Neural progenitor cell (in vitro differentiated cells): Measurements from ENCODE around the gene TIMP3. TPM values are rescaled to one million over a fixed set of nuclear protein-coding genes. Genes with fewer than 3 reads are reported as not detected.

Experiments
- DNase-seq: peaks from one replicate; pipeline ENCODE4 v3.0.0-alpha.2; 2016; ENCODE audit warnings: low spot score
- H2AFZ ChIP-seq: fragments of 200-600 bp; sonication (generic); replicated peaks from 2 replicates; pipeline ENCODE4 v1.6.1; 2016; ENCODE audit warnings: antibody characterized with exemption
- H3F3A ChIP-seq: fragments of 200-600 bp; sonication (generic); 2 replicates; pipeline ENCODE4 v1.6.1; 2016; ENCODE audit warnings: antibody characterized with exemption, low read depth
- H3K27ac ChIP-seq: fragments of 200-600 bp; sonication (generic); 2 replicates; pipeline ENCODE4 v1.5.1; 2016; ENCODE audit warnings: mild to moderate bottlenecking
- H3K27me3 ChIP-seq: fragments of 200-600 bp; sonication (generic); 2 replicates; pipeline ENCODE4 v1.6.1; 2016; ENCODE audit warnings: mild to moderate bottlenecking, moderate library complexity
- H3K36me3 ChIP-seq: fragments of 200-600 bp; sonication (generic); 2 replicates; pipeline ENCODE4 v1.5.1; 2016
- H3K4me1 ChIP-seq: fragments of 200-600 bp; sonication (generic); 2 replicates; pipeline ENCODE4 v1.6.1; 2016; ENCODE audit warnings: mixed run types
- H3K4me2 ChIP-seq: fragments of 200-600 bp; sonication (generic); 2 replicates; pipeline ENCODE4 v1.6.1; 2016
- H3K4me3 ChIP-seq: fragments of 200-600 bp; sonication (generic); 2 replicates; pipeline ENCODE4 v1.5.1; 2016
- H3K79me2 ChIP-seq: fragments of 200-600 bp; sonication (generic); 2 replicates; pipeline ENCODE4 v1.6.1; 2016; ENCODE audit warnings: low read depth
- H3K9ac ChIP-seq: fragments of 200-600 bp; sonication (generic); 2 replicates; pipeline ENCODE4 v1.6.1; 2016
- H3K9me3 ChIP-seq: fragments of 200-600 bp; sonication (generic); 2 replicates; pipeline ENCODE4 v1.5.1; 2016; ENCODE audit warnings: low read depth
- H4K20me1 ChIP-seq: fragments of 200-600 bp; sonication (generic); 2 replicates; pipeline ENCODE4 v1.6.1; 2016; ENCODE audit warnings: low read depth
- H3K27ac Mint-ChIP-seq: 3 replicates; pipeline ENCODE4 v1.8.0; 2021; ENCODE audit warnings: mixed read lengths
- H3K27me3 Mint-ChIP-seq: 2 replicates; pipeline ENCODE4 v1.8.0; 2022; ENCODE audit warnings: low read depth, mild to moderate bottlenecking, inconsistent platforms, moderate library complexity, mixed read lengths; ENCODE audit not compliant: insufficient read depth
- H3K36me3 Mint-ChIP-seq: 3 replicates; pipeline ENCODE4 v1.8.0; 2021; ENCODE audit warnings: mixed read lengths
- H3K4me1 Mint-ChIP-seq: 3 replicates; pipeline ENCODE4 v1.8.0; 2021; ENCODE audit warnings: mixed read lengths
- H3K4me3 Mint-ChIP-seq: 3 replicates; pipeline ENCODE4 v1.8.0; 2021; ENCODE audit warnings: mild to moderate bottlenecking, moderate library complexity, mixed read lengths
- H3K9me3 Mint-ChIP-seq: 3 replicates; pipeline ENCODE4 v1.8.0; 2020; ENCODE audit warnings: mixed read lengths
- EZH2 ChIP-seq: fragments of 200-600 bp; sonication (generic); IDR thresholded peaks from 2 replicates; pipeline ENCODE4 v1.6.1; 2017; ENCODE audit warnings: antibody characterized with exemption, mild to moderate bottlenecking, moderate library complexity
- EZH2phosphoT487 ChIP-seq: fragments of 200-600 bp; sonication (generic); IDR thresholded peaks from 2 replicates; pipeline ENCODE4 v1.6.1; 2017; ENCODE audit warnings: antibody characterized with exemption
- total RNA-seq: library from RNA; depleted of rRNA; stranded (reverse); fragments of >200 nt; gene quantifications from 2 replicates; pipeline ENCODE4 v1.2.3, GENCODE V29; 2015; ENCODE audit warnings: low replicate concordance
- TF ChIP-seq, protein P1 (sequence below): fragments of 200-600 bp; sonication (generic); IDR thresholded peaks from 2 replicates; pipeline ENCODE4 v1.5.1; 2017; ENCODE audit warnings: antibody characterized with exemption, mild to moderate bottlenecking

TIMP3 gene
- total RNA-seq, 1 donor from 2014 or later: 6.3 TPM

GRCh38 chr22:32882774-32883530, 81.4 kb downstream of the TIMP3 start:
- no peaks in the 10 kb centered on the region for H3K36me3 ChIP-seq
- H3K79me2 ChIP-seq: no peaks in the 10 kb centered on the region
- peaks cover 25% of the 10 kb centered on the region for H3K4me1 Mint-ChIP-seq
- DNase-seq: no peak
- H3K9me3 ChIP-seq: no peaks in the 10 kb centered on the region
- TF ChIP-seq, protein P1, sequence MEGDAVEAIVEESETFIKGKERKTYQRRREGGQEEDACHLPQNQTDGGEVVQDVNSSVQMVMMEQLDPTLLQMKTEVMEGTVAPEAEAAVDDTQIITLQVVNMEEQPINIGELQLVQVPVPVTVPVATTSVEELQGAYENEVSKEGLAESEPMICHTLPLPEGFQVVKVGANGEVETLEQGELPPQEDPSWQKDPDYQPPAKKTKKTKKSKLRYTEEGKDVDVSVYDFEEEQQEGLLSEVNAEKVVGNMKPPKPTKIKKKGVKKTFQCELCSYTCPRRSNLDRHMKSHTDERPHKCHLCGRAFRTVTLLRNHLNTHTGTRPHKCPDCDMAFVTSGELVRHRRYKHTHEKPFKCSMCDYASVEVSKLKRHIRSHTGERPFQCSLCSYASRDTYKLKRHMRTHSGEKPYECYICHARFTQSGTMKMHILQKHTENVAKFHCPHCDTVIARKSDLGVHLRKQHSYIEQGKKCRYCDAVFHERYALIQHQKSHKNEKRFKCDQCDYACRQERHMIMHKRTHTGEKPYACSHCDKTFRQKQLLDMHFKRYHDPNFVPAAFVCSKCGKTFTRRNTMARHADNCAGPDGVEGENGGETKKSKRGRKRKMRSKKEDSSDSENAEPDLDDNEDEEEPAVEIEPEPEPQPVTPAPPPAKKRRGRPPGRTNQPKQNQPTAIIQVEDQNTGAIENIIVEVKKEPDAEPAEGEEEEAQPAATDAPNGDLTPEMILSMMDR: no peak
- TF ChIP-seq EZH2phosphoT487 (no peak), EZH2 (no peak)
- no peak overlapping the region for H2AFZ ChIP-seq
- H3K27ac ChIP-seq: no peak overlapping the region
- no peak overlapping the region for H3K9ac ChIP-seq
- no peaks in the 10 kb centered on the region for H3K4me1 ChIP-seq
- H3K4me3 Mint-ChIP-seq: no peak overlapping the region
- H3K27me3 ChIP-seq: no peaks in the 10 kb centered on the region
- H3K36me3 Mint-ChIP-seq: no peaks in the 10 kb centered on the region
- no peaks in the 10 kb centered on the region for H3K9me3 Mint-ChIP-seq
- no peak overlapping the region for H3K4me2 ChIP-seq
- H3K27ac Mint-ChIP-seq: peak overlapping the region; percentile 43
- no peaks in the 10 kb centered on the region for H3F3A ChIP-seq
- peaks cover 3% of the 10 kb centered on the region for H3K27me3 Mint-ChIP-seq
- no peaks in the 10 kb centered on the region for H4K20me1 ChIP-seq
- no peak overlapping the region for H3K4me3 ChIP-seq

- no peaks in the 10 kb centered on the region for H3K27me3 Mint-ChIP-seq
These were observed 85.9 kb downstream of the TIMP3 start for GRCh38 chr22:32887324-32887980.

DNA sequence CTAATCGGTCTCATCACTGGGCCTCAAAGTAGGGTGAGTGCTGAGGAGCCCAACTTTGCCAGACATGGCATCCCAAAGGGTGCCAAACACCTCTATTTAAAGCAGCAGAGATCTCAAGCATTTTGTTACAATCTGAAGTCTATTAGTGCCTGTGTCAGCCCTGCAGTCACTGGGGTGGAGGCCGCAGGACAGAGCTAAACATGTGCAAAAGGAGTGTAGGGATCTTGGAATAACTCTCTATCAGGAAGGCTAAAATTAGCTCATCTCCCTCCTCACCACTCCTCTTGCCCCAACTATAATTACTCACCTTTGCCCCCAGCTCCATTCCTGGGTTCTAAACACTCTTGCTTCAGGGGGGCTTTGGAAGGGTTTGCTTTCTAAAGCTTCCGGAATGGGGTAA, 87.5 kb downstream of the TIMP3 start:
- no peak overlapping the region for H3K27ac Mint-ChIP-seq
- H3K4me1 Mint-ChIP-seq: no peaks in the 10 kb centered on the region
- H3K4me2 ChIP-seq: no peak overlapping the region
- H3K4me3 Mint-ChIP-seq: no peak overlapping the region
- TF ChIP-seq EZH2: no peak
- TF ChIP-seq, protein P1: no peak
- TF ChIP-seq EZH2phosphoT487: no peak
- H3K36me3 ChIP-seq: no peaks in the 10 kb centered on the region
- no peaks in the 10 kb centered on the region for H3K27me3 ChIP-seq
- H3K9ac ChIP-seq: no peak overlapping the region
- no peaks in the 10 kb centered on the region for H3K9me3 ChIP-seq
- H2AFZ ChIP-seq: no peak overlapping the region
- no peaks in the 10 kb centered on the region for H3K27me3 Mint-ChIP-seq
- no peaks in the 10 kb centered on the region for H3K4me1 ChIP-seq
- no peaks in the 10 kb centered on the region for H4K20me1 ChIP-seq
- no peaks in the 10 kb centered on the region for H3K79me2 ChIP-seq
- no peak overlapping the region for H3K27ac ChIP-seq
- no peaks in the 10 kb centered on the region for H3K36me3 Mint-ChIP-seq
- no peak overlapping the region for H3K4me3 ChIP-seq
- no peak for DNase-seq
- H3F3A ChIP-seq: no peaks in the 10 kb centered on the region
- no peaks in the 10 kb centered on the region for H3K9me3 Mint-ChIP-seq

More at GRCh38 chr22:32887324-32887980, 85.9 kb downstream of the TIMP3 start:
- no peak overlapping the region for H3K9ac ChIP-seq
- Mint-ChIP-seq H3K27ac (no peak overlapping the region), H3K9me3 (no peaks in the 10 kb centered on the region), H3K4me3 (no peak overlapping the region), H3K4me1 (peaks cover 3% of the 10 kb centered on the region), H3K36me3 (no peaks in the 10 kb centered on the region)
- no peaks in the 10 kb centered on the region for H3K9me3 ChIP-seq
- no peak overlapping the region for H3K27ac ChIP-seq
- no peaks in the 10 kb centered on the region for H3K79me2 ChIP-seq
- H3K4me1 ChIP-seq: no peaks in the 10 kb centered on the region
- H2AFZ ChIP-seq: no peak overlapping the region
- H3F3A ChIP-seq: no peaks in the 10 kb centered on the region
- H3K4me3 ChIP-seq: no peak overlapping the region
- no peaks in the 10 kb centered on the region for H3K27me3 ChIP-seq
- H4K20me1 ChIP-seq: no peaks in the 10 kb centered on the region
- H3K4me2 ChIP-seq: no peak overlapping the region
- no peak for DNase-seq
- TF ChIP-seq EZH2phosphoT487 (no peak), EZH2 (no peak)
- TF ChIP-seq, protein P1: no peak
- no peaks in the 10 kb centered on the region for H3K36me3 ChIP-seq
